GM10248 (cell line): ENCODE results near the gene STAG1.
"Not testable (repeated sequence)": the region's sequence is repeated elsewhere in the genome, so short reads cannot be mapped to it uniquely, and the experiment has no call there.

ENCODE experiments used
- CTCF ChIA-PET: fragments of 300-600 bp; sonication (Branson Sonifier 250); formaldehyde crosslinking; extraction: SDS; loops from one replicate; lab custom pipeline; 2021; ENCODE audit warnings: antibody characterized with exemption; lab: Yijun Ruan, JAX
- POLR2A ChIA-PET: fragments of 350-650 bp; sonication (Branson Sonifier 250); formaldehyde crosslinking; extraction: SDS; loops from one replicate; lab custom pipeline; 2020; ENCODE audit warnings: antibody characterized with exemption; lab: Yijun Ruan, JAX
- DNase-seq: peaks from one replicate; pipeline ENCODE4 v3.0.0; 2012; ENCODE audit errors: extremely low spot score
- TF ChIP-seq, protein P1 (sequence below): IDR thresholded peaks from 2 replicates; pipeline ENCODE4 v1.5.1; 2012; ENCODE audit warnings: mild to moderate bottlenecking, low read depth; ENCODE audit errors: extremely low read depth, missing control alignments, control extremely low read depth

STAG1 gene

GRCh38 chr3:136783708-136784191 is 31.6 kb upstream of the STAG1 start:
- DNase-seq, result no peak
- TF ChIP-seq, protein P1, sequence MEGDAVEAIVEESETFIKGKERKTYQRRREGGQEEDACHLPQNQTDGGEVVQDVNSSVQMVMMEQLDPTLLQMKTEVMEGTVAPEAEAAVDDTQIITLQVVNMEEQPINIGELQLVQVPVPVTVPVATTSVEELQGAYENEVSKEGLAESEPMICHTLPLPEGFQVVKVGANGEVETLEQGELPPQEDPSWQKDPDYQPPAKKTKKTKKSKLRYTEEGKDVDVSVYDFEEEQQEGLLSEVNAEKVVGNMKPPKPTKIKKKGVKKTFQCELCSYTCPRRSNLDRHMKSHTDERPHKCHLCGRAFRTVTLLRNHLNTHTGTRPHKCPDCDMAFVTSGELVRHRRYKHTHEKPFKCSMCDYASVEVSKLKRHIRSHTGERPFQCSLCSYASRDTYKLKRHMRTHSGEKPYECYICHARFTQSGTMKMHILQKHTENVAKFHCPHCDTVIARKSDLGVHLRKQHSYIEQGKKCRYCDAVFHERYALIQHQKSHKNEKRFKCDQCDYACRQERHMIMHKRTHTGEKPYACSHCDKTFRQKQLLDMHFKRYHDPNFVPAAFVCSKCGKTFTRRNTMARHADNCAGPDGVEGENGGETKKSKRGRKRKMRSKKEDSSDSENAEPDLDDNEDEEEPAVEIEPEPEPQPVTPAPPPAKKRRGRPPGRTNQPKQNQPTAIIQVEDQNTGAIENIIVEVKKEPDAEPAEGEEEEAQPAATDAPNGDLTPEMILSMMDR, result no peak
- CTCF ChIA-PET, result no interaction called here
- POLR2A ChIA-PET, result no interaction called here

- ChIA-PET CTCF (interaction anchor here (1.6 kb wide), 1 partner anchor 20 kb away, joined by 3 read pairs; no protein-coding TSS in a partner anchor), POLR2A (no interaction called here)
- TF ChIP-seq, protein P1, result no peak
- DNase-seq, result no peak
These were observed 28.6 kb upstream of the STAG1 start for GRCh38 chr3:136780741-136781140.

DNA sequence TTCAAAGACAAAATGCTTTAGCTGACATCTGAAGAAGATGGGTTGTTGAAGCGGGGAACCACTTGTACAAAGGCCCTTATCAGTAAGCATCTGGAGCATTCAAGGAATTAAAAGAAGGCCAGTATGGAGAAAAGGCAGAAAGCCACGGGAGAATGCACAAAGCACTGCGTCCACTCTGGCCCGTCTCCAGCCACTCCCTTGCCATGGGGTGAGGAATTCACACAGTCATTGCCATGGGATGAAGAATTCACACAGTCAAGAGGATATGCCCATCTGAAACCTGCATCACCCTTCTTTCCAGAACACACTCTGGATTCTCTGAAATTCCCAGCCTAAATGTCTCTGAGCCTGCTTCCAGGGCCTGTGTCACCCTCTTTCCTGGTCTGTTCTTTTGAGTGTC is 26.7 kb upstream of the STAG1 start:
- DNase-seq, result no peak
- TF ChIP-seq, protein P1, result no peak
- ChIA-PET POLR2A (no interaction called here), CTCF (interaction anchor here (1.4 to 1.9 kb wide), 3 partner anchors 26 to 387 kb away, joined by 3 to 8 read pairs (median 3); no protein-coding TSS in a partner anchor)

DNA sequence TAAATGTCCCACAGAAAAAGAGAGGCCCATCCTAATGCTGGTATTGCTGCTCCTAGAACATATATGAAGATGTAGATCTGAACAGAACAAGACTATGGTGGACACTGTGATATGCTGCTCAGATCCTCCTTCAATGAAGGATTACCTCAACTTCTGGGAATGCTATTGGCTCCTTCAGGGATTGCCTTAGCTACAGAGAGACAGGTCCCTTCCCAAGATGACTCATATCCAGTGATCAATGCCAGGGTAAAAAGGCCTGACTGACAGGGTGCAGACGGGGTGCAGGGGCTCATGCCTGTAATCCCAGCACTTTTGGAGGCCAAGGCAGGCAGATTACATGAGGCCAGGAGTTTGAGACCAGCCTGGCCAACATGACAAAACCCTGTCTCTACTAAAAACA is 20.5 kb upstream of the STAG1 start:
- CTCF ChIA-PET, result interaction anchor here (0.7 to 1.1 kb wide), 5 partner anchors 9 to 696 kb away, joined by 3 read pairs; partner anchors contain the start of gene STAG1
- TF ChIP-seq, protein P1, result no peak
- DNase-seq, result no peak
- POLR2A ChIA-PET, result no interaction called here

DNA sequence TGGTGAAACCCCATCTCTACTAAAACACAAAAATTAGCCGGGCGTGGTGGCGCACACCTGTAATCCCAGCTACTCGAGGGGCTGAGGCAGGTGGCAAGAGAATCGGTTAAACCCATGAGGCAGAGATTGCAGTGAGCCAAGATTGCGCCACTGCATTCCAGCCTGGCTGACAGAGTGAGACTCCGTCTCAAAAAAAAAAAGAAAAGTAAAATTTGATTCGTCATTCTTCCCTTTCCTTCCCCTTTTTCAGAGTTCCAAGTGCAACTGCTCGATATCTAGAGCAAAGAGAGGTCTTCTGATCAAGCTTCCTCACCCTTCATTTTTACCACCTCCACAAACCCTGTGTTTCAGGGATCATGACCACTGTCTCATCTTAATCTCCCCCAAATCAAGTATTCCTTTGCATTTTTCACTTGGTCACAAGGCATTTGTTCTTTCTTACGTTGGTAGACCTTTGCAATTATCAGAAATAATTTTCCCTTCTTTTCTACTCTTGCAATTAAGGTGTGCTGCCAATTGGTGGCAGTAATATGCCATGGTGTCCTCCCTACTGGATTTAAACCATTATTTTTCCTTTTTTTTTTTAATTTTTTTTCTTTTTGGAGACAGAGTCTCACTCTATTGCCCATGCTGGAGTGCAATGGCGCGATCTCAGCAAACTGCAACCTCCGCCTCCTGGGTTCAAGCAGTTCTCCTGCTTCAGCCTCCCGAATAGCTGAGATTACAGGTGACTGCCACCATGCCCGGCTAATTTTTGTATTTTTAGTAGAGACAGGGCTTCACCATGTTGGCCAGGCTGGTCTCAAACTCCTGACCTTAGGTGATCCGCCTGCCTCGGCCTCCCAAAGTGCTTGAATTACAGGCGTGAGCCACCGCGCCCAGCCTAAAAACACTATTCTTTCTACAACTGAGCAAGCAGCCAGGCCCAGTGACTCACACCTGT is 6.3 kb upstream of the STAG1 start:
- CTCF ChIA-PET, result interaction anchor here (2.4 to 7.1 kb wide), 2 partner anchors 256 to 367 kb away, joined by 7 to 49 read pairs; no protein-coding TSS in a partner anchor
- DNase-seq, POLR2A ChIA-PET: not testable (repeated sequence)
- TF ChIP-seq, protein P1, result peak; percentile 61

GRCh38 chr3:136755192-136755591 is 3.0 kb upstream of the STAG1 start:
- ChIA-PET CTCF (interaction anchor here (3.4 to 7.1 kb wide), 2 partner anchors 260 to 678 kb away, joined by 45 to 49 read pairs; no protein-coding TSS in a partner anchor), POLR2A (no interaction called here)
- no peak for DNase-seq
- TF ChIP-seq, protein P1, result no peak
